Osteoblast (primary cell): ENCODE data around the gene YY1. TPM values are rescaled to one million over a fixed set of nuclear protein-coding genes. Genes with fewer than 3 reads are reported as not detected.

ENCODE experiments used
- DNase-seq: peaks from one replicate; pipeline ENCODE4 v3.0.0; 2011; ENCODE audit warnings: low spot score, mixed read lengths; ENCODE audit not compliant: insufficient read length; ENCODE audit errors: missing footprints
- H2AFZ ChIP-seq: 2 replicates; pipeline ENCODE4 v1.6.0; 2011; ENCODE audit warnings: mild to moderate bottlenecking, low read length
- H3K27ac ChIP-seq: 2 replicates; pipeline ENCODE4 v1.5.1; 2011; ENCODE audit warnings: mild to moderate bottlenecking, low read depth, low read length, moderate library complexity
- H3K27me3 ChIP-seq: 2 replicates; pipeline ENCODE4 v1.6.0; 2012; ENCODE audit warnings: mild to moderate bottlenecking, control low read depth, inconsistent platforms, low read length, moderate library complexity; ENCODE audit not compliant: insufficient read depth
- H3K36me3 ChIP-seq: 2 replicates; pipeline ENCODE4 v1.5.1; 2011; ENCODE audit warnings: mild to moderate bottlenecking, low read length, control low read depth, moderate library complexity; ENCODE audit not compliant: insufficient read depth
- H3K4me1 ChIP-seq: 2 replicates; pipeline ENCODE4 v1.5.1; 2011; ENCODE audit warnings: mild to moderate bottlenecking, low read length, control low read depth, moderate library complexity; ENCODE audit not compliant: insufficient read depth
- H3K4me2 ChIP-seq: 2 replicates; pipeline ENCODE4 v1.6.0; 2011; ENCODE audit warnings: mild to moderate bottlenecking, low read length; ENCODE audit not compliant: insufficient read depth
- H3K4me3 ChIP-seq: fragments of 200-600 bp; sonication (generic); 3 replicates; pipeline ENCODE4 v1.5.1; 2012; ENCODE audit warnings: mild to moderate bottlenecking, low read length, inconsistent platforms; ENCODE audit not compliant: insufficient read depth
- H3K79me2 ChIP-seq: 2 replicates; pipeline ENCODE4 v1.6.0; 2012; ENCODE audit warnings: mild to moderate bottlenecking, low read length, control low read depth, inconsistent platforms; ENCODE audit not compliant: insufficient read depth
- H3K9me3 ChIP-seq: 2 replicates; pipeline ENCODE4 v1.5.1; 2011; ENCODE audit warnings: low read depth, low read length, control low read depth
- H4K20me1 ChIP-seq: 2 replicates; pipeline ENCODE4 v1.6.0; 2012; ENCODE audit warnings: mild to moderate bottlenecking, low read length, control low read depth; ENCODE audit not compliant: insufficient read depth
- CTCF ChIP-seq: IDR thresholded peaks from 2 replicates; pipeline ENCODE4 v1.5.1; 2011; ENCODE audit warnings: mild to moderate bottlenecking, low read depth, low read length, moderate library complexity; ENCODE audit errors: extremely low read depth
- small RNA-seq: library from RNA; depleted of rRNA; stranded (forward); fragments of <200 nt; gene quantifications from one replicate; pipeline ENCODE3, GENCODE V24; 2012
- total RNA-seq: library from RNA; depleted of rRNA; stranded (reverse); fragments of >200 nt; gene quantifications from 2 replicates; pipeline ENCODE4 v1.2.3, GENCODE V29; 2012

Gene YY1
- total RNA-seq, 1 donor = 45.2 TPM

GRCh38 chr14:100332071-100332639 lies 93.2 kb downstream of the YY1 start:
- TF ChIP-seq CTCF = no peak

More at GRCh38 chr14:100332071-100332639, 93.2 kb downstream of the YY1 start:
- no peaks in the 10 kb centered on the region for H3K79me2 ChIP-seq
- DNase-seq = peak; percentile 59
- H3K27me3 ChIP-seq = no peaks in the 10 kb centered on the region
- H3K36me3 ChIP-seq = peaks cover 20% of the 10 kb centered on the region
- H2AFZ ChIP-seq = no peak overlapping the region
- no peaks in the 10 kb centered on the region for H4K20me1 ChIP-seq
- no peaks in the 10 kb centered on the region for H3K4me1 ChIP-seq
- no peak overlapping the region for H3K4me3 ChIP-seq
- H3K9me3 ChIP-seq = no peaks in the 10 kb centered on the region
- H3K4me2 ChIP-seq = no peak overlapping the region
- no peak overlapping the region for H3K27ac ChIP-seq

Small RNA genes within 50 kb of the gene (small RNA-seq; reads per million reads assigned to genes)
- gene MIR345 = 3.1 reads per million, percentile 79 among the genes with 10 or more reads in this experiment
- not detected for gene RN7SL523P

Other genes starting within 250 kb of the YY1 start
- 16.6 and 17.4 TPM in 2 replicates for gene EVL, start 173.7 kb upstream of the YY1 start, total RNA-seq
- gene DEGS2, start 79.5 kb upstream of the YY1 start, total RNA-seq = 0.29 and 0.36 TPM in 2 replicates
- gene SLC25A29, start 67.3 kb downstream of the YY1 start, total RNA-seq = 11.8 and 19.9 TPM in 2 replicates
- not detected in 2 replicates for gene SLC25A47, start 84.2 kb downstream of the YY1 start, total RNA-seq
- gene WDR25, start 137.3 kb downstream of the YY1 start, total RNA-seq = 18.0 and 22.1 TPM in 2 replicates